ENCODE results near the gene TTC7B.

DNA sequence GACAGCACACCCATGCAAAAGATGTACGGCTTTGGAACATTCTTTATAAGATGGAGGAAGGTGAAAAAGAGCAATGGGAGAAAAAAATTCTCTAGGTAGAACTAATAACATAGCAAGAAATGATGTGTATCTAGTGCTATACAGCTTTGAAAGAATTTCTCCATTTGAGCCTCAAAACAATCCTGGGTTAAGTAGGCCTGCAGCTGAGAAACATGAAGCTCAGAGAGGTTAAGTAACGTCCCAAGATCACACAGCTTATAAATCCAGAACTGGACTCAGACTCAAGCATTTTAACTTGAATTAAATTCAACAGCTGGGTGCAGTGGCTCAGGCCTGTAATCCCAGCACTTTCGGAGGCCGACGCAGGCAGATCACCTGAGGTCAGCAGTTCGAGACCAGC, 32.9 kb downstream of the TTC7B start:
- no peak for TF ChIP-seq EZH2 (IDR thresholded peaks at IDR 0.05; ENCODE audit: low read length, missing control alignments)
- TF ChIP-seq, protein P1, sequence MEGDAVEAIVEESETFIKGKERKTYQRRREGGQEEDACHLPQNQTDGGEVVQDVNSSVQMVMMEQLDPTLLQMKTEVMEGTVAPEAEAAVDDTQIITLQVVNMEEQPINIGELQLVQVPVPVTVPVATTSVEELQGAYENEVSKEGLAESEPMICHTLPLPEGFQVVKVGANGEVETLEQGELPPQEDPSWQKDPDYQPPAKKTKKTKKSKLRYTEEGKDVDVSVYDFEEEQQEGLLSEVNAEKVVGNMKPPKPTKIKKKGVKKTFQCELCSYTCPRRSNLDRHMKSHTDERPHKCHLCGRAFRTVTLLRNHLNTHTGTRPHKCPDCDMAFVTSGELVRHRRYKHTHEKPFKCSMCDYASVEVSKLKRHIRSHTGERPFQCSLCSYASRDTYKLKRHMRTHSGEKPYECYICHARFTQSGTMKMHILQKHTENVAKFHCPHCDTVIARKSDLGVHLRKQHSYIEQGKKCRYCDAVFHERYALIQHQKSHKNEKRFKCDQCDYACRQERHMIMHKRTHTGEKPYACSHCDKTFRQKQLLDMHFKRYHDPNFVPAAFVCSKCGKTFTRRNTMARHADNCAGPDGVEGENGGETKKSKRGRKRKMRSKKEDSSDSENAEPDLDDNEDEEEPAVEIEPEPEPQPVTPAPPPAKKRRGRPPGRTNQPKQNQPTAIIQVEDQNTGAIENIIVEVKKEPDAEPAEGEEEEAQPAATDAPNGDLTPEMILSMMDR (conservative IDR thresholded peaks at IDR 0.05 in 1 of 2, IDR thresholded peaks at IDR 0.05 in 1 of 2; ENCODE audit: low read depth in 1 of 2, low read length in 2 of 2): no peak

Data from fibroblast of lung (primary cell).